ENCODE results near the gene CCDC169.

GRCh38 chr13:36343766-36344165, 46.2 kb upstream of the CCDC169 start:
- TF ChIP-seq CTCF (conservative IDR thresholded peaks at IDR 0.05) (no peak), EZH2 (IDR thresholded peaks at IDR 0.05; ENCODE audit: low read depth) (no peak)

All from PC-9 (cell line).